Hepatic stellate cell (primary cell): ENCODE measurements around the gene CH25H.

Experiments used
- DNase-seq: peaks from one replicate; pipeline ENCODE4 v3.0.0; 2011; ENCODE audit warnings: low spot score

CH25H gene

GRCh38 chr10:89156161-89156835, 50.8 kb downstream of the CH25H start:
- DNase-seq: no peak
